Stimulated activated CD4-positive, alpha-beta T cell treated with anti-CD3 and anti-CD28 coated beads, Interleukin-2, amount 100 ng/mL, for 48 hours (primary cell): ENCODE data around the gene RRAGC.
A peak's percentile ranks its signal among the peaks of the same experiment; 100 is the strongest.

Experiments
- DNase-seq, 2 donors: peaks; one replicate each; pipeline ENCODE4 v3.0.0-alpha.2; 2020

Gene RRAGC

GRCh38 chr1:38859561-38860453, at the start of gene RRAGC:
Gene RRAGC, minus strand, starts transcription at chr1:38859772. Its CDS starts 126 bp downstream, at chr1:38859646.
- DNase-seq, result peak; percentile 97

DNA sequence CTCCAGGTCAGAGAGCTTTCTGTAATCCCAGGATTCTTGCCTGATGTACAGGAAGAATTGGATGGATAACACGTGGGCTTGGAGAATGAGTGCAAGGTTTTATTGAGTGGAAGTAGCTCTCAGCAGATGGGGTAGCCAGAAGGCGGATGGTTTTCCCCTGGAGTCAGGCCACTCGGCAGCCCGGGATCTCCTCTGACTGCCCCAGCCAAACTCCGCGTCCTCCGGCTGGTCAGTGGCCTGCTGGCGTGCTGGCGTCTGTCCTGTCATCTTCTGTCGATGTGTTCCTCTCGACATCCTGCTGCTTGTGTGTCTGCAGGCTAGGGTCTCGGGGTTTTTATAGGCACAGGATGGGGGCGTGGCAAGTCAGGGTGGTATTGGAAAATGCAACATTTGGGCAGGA, 49.2 kb upstream of the RRAGC start:
- DNase-seq, result no peak

- no peak for DNase-seq
These were observed 46.4 kb upstream of the RRAGC start for GRCh38 chr1:38905985-38906384.

- no peak for DNase-seq
These were observed 40.0 kb upstream of the RRAGC start for GRCh38 chr1:38899560-38899959.

- no peak for DNase-seq
These were observed 39.2 kb upstream of the RRAGC start for GRCh38 chr1:38898653-38899230.

- no peak for DNase-seq
These were observed 36.6 kb upstream of the RRAGC start for GRCh38 chr1:38896169-38896568.

DNA sequence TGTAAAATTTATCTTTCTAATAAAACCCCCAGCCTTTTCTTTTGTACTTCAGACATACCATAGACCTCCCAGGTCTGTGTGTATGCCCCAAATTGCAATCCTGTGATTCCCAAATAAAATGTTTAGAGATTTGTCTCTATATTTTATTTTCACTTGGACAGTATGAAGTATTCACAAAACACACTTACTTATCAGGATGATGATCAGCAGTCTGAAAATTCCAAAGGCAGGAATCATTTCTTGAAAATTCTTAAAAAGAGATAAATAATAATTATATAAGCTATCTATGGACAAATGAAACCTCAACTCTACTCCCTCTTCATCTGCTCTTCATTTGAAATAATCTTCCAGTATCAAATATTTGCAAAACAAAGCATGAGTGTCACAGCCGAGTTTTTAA, 33.4 kb upstream of the RRAGC start:
- no peak for DNase-seq

GRCh38 chr1:38891753-38892152, 32.2 kb upstream of the RRAGC start:
- no peak for DNase-seq

DNA sequence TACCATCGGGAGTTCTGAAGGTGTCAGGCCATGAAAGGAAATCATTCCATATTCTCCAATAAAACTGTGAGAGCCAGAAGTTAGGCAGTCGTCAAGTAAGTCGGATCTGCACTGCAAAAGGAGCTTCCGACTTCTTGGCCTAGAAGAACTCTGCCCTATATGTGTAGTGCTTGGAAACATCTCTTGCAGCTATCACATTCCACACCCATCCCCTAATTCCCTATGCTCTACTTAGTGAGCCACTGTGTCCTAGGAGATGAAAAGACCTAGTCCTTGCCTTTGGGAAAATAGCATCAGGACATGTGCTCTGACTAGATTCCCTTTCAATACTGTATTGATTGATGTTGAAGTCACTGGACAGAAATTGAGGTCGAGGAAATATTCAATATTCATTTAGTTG, 30.0 kb upstream of the RRAGC start:
- no peak for DNase-seq

- DNase-seq, result no peak
These were observed 29.1 kb upstream of the RRAGC start for GRCh38 chr1:38888423-38889333.

DNA sequence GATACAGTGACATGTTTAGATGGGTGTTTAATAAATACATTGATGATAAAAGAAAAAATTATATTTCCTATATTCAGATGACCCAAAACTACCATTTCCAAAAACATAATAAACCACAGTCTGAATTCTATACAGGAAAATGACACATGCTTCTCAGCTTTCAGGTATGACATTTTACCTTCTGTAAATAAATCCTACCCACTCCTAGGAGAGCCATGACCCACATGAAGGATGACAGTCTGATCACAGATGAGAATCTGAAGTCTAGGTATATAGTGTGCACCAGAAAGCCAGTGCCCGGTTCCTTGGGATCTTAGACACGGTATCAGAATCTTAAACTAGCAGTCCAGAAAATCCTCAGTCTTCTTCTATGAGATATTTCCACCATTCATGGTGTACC, 25.5 kb upstream of the RRAGC start:
- DNase-seq, result no peak

GRCh38 chr1:38881487-38881886, 21.9 kb upstream of the RRAGC start, which contains the start of gene GJA9:
Gene GJA9, minus strand, starts transcription at chr1:38881587. Its CDS starts 5,489 bp downstream, at chr1:38876098.
- no peak for DNase-seq

DNA sequence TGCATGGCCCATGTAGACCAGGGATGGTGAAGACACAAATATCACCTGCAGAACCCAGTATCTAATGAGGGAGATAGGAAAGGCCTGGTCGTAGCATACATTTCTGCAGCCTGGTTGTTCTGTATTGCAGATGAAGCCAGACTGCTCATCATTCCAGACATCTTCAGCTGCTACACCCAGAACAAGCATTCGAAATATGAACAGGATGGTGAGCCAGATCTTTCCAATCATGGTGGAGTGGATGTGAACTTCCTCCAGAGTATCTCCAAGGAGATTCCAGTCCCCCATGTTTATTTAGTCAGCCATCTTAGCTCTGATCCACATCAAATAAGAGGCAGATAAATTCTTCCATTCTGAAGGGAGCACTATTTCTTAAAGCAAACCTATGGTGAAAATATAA, 16.2 kb upstream of the RRAGC start:
- DNase-seq, result no peak

GRCh38 chr1:38873027-38873969, 13.7 kb upstream of the RRAGC start, which contains the start of gene MYCBP:
Gene MYCBP, minus strand, starts transcription at chr1:38873348. Its CDS starts 43 bp downstream, at chr1:38873305.
- DNase-seq, result peak; percentile 95 to 96

GRCh38 chr1:38872401-38873026, 12.9 kb upstream of the RRAGC start:
- peak; percentile 15 to 16 for DNase-seq

- no peak for DNase-seq
These were observed 11.4 kb upstream of the RRAGC start for GRCh38 chr1:38870996-38871395.

- no peak for DNase-seq
These were observed 7.6 kb upstream of the RRAGC start for GRCh38 chr1:38867208-38867607.

- DNase-seq, result no peak
These were observed 5.6 kb upstream of the RRAGC start for GRCh38 chr1:38865112-38865715.

DNA sequence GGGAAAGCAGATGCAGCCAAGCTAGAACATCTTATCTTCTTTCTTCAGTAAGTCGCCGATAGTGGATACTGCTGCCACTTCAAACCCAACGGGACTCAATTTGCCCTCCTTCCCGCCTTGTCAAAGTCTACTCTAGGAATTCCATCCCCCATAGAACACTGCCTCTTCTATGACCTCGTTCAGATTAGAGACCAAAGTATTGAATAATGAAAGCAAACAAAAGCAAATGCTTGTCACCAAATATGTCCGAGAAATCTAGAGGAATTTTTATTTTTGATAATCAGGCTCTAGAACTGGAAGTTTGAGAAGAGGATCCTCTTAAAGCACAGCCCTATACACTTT, 853 bp upstream of the RRAGC start:
- DNase-seq, result no peak

- DNase-seq, result peak; percentile 38 to 51
These were observed 575 bp downstream of the RRAGC start for GRCh38 chr1:38858833-38859560.
